SJSA1 (cell line): ENCODE measurements around the gene IER3IP1. TPM values are rescaled to one million over a fixed set of nuclear protein-coding genes. Genes with fewer than 3 reads are reported as not detected.

Source experiments
- DNase-seq, 2 experiments: peaks; one replicate each; pipeline ENCODE4 v3.0.0-alpha.2; 2015 to 2020; ENCODE audit warnings: low spot score in 2 of 2, low read depth in 1 of 2
- H3K27ac ChIP-seq: fragments of 250-450 bp; sonication (Bioruptor Pico); 2 replicates; pipeline ENCODE4 v1.5.1; 2020; ENCODE audit warnings: mild to moderate bottlenecking, moderate library complexity
- H3K27me3 ChIP-seq: fragments of 250-450 bp; sonication (Bioruptor Pico); replicated peaks from 2 replicates; pipeline ENCODE4 v1.5.1; 2020; ENCODE audit warnings: mild to moderate bottlenecking, moderate library complexity
- H3K36me3 ChIP-seq: fragments of 250-450 bp; sonication (Bioruptor Pico); 2 replicates; pipeline ENCODE4 v1.5.1; 2020; ENCODE audit warnings: mild to moderate bottlenecking
- H3K4me1 ChIP-seq: fragments of 250-450 bp; sonication (Bioruptor Pico); replicated peaks from 2 replicates; pipeline ENCODE4 v1.6.1; 2021; ENCODE audit warnings: mild to moderate bottlenecking
- H3K4me3 ChIP-seq: fragments of 250-450 bp; sonication (Bioruptor Pico); 2 replicates; pipeline ENCODE4 v1.5.1; 2020; ENCODE audit warnings: mild to moderate bottlenecking
- H3K9me3 ChIP-seq: fragments of 250-450 bp; sonication (Bioruptor Pico); replicated peaks from 2 replicates; pipeline ENCODE4 v1.5.1; 2020; ENCODE audit warnings: mild to moderate bottlenecking
- total RNA-seq: library from RNA; depleted of rRNA; stranded (reverse); fragments of >200 nt; shearing (Covaris generic); gene quantifications from 2 replicates; pipeline ENCODE4 v1.2.3, GENCODE V29; 2014

The IER3IP1 gene
- total RNA-seq, 1 experiment from 2014 or later = 45.3 TPM

GRCh38 chr18:47146206-47146605 lies 30.0 kb downstream of the IER3IP1 start:
- peaks cover 4% of the 10 kb centered on the region for H3K36me3 ChIP-seq
- H3K4me1 ChIP-seq = peaks cover 9% of the 10 kb centered on the region
- H3K4me3 ChIP-seq = no peak overlapping the region
- no peak overlapping the region for H3K27ac ChIP-seq
- no peak for DNase-seq
- H3K27me3 ChIP-seq = no peaks in the 10 kb centered on the region
- H3K9me3 ChIP-seq = no peaks in the 10 kb centered on the region

- peaks cover 4% of the 10 kb centered on the region for H3K36me3 ChIP-seq
- no peak overlapping the region for H3K4me3 ChIP-seq
- no peak for DNase-seq
- H3K9me3 ChIP-seq = no peaks in the 10 kb centered on the region
- H3K27ac ChIP-seq = no peak overlapping the region
- H3K27me3 ChIP-seq = no peaks in the 10 kb centered on the region
- H3K4me1 ChIP-seq = no peaks in the 10 kb centered on the region
Observed at GRCh38 chr18:47143899-47144485, 32.2 kb downstream of the IER3IP1 start.

GRCh38 chr18:47143153-47143552 lies 33.0 kb downstream of the IER3IP1 start:
- no peaks in the 10 kb centered on the region for H3K4me1 ChIP-seq
- no peak for DNase-seq
- H3K4me3 ChIP-seq = no peak overlapping the region
- H3K27ac ChIP-seq = no peak overlapping the region
- no peaks in the 10 kb centered on the region for H3K27me3 ChIP-seq
- H3K9me3 ChIP-seq = no peaks in the 10 kb centered on the region
- peaks cover 4% of the 10 kb centered on the region for H3K36me3 ChIP-seq

GRCh38 chr18:47141289-47141688 lies 34.9 kb downstream of the IER3IP1 start:
- Histone ChIP-seq H3K27ac (no peak overlapping the region), H3K4me3 (no peak overlapping the region)

GRCh38 chr18:47121146-47121545 lies 55.0 kb downstream of the IER3IP1 start:
- no peaks in the 10 kb centered on the region for H3K9me3 ChIP-seq
- no peak overlapping the region for H3K27ac ChIP-seq
- no peaks in the 10 kb centered on the region for H3K27me3 ChIP-seq
- no peak for DNase-seq
- H3K4me1 ChIP-seq = no peaks in the 10 kb centered on the region
- peaks cover 18% of the 10 kb centered on the region for H3K36me3 ChIP-seq
- no peak overlapping the region for H3K4me3 ChIP-seq

More at GRCh38 chr18:47141289-47141688, 34.9 kb downstream of the IER3IP1 start:
- no peak for DNase-seq
- Histone ChIP-seq H3K4me1 (no peaks in the 10 kb centered on the region), H3K36me3 (peaks cover 4% of the 10 kb centered on the region), H3K27me3 (no peaks in the 10 kb centered on the region), H3K9me3 (no peaks in the 10 kb centered on the region)

GRCh38 chr18:47120428-47120827 lies 55.7 kb downstream of the IER3IP1 start:
- Histone ChIP-seq H3K9me3 (no peaks in the 10 kb centered on the region), H3K4me1 (no peaks in the 10 kb centered on the region), H3K27me3 (no peaks in the 10 kb centered on the region), H3K4me3 (no peak overlapping the region), H3K27ac (no peak overlapping the region), H3K36me3 (peaks cover 20% of the 10 kb centered on the region)
- no peak for DNase-seq

GRCh38 chr18:47118981-47119380 lies 57.2 kb downstream of the IER3IP1 start:
- no peak for DNase-seq
- no peaks in the 10 kb centered on the region for H3K9me3 ChIP-seq
- peaks cover 26% of the 10 kb centered on the region for H3K36me3 ChIP-seq
- H3K4me3 ChIP-seq = no peak overlapping the region
- H3K27ac ChIP-seq = no peak overlapping the region
- H3K27me3 ChIP-seq = no peaks in the 10 kb centered on the region
- no peaks in the 10 kb centered on the region for H3K4me1 ChIP-seq

- DNase-seq = no peak
- H3K4me3 ChIP-seq = no peak overlapping the region
Observed at GRCh38 chr18:47115205-47115604, 61.0 kb downstream of the IER3IP1 start.

GRCh38 chr18:47113796-47114540 lies 62.2 kb downstream of the IER3IP1 start:
- Histone ChIP-seq H3K27me3 (no peaks in the 10 kb centered on the region), H3K36me3 (peaks cover 36% of the 10 kb centered on the region), H3K27ac (no peak overlapping the region), H3K4me1 (no peaks in the 10 kb centered on the region), H3K4me3 (no peak overlapping the region), H3K9me3 (no peaks in the 10 kb centered on the region)
- no peak for DNase-seq

More at GRCh38 chr18:47115205-47115604, 61.0 kb downstream of the IER3IP1 start:
- Histone ChIP-seq H3K9me3 (no peaks in the 10 kb centered on the region), H3K27me3 (no peaks in the 10 kb centered on the region), H3K27ac (no peak overlapping the region), H3K36me3 (peaks cover 40% of the 10 kb centered on the region), H3K4me1 (no peaks in the 10 kb centered on the region)

GRCh38 chr18:47110492-47111274 lies 65.5 kb downstream of the IER3IP1 start:
- no peaks in the 10 kb centered on the region for H3K9me3 ChIP-seq
- no peaks in the 10 kb centered on the region for H3K27me3 ChIP-seq
- no peak overlapping the region for H3K4me3 ChIP-seq
- DNase-seq = no peak
- H3K36me3 ChIP-seq = peaks cover 39% of the 10 kb centered on the region
- no peak overlapping the region for H3K27ac ChIP-seq
- no peaks in the 10 kb centered on the region for H3K4me1 ChIP-seq

GRCh38 chr18:47109720-47110119 lies 66.4 kb downstream of the IER3IP1 start:
- no peak overlapping the region for H3K27ac ChIP-seq
- H3K4me1 ChIP-seq = no peaks in the 10 kb centered on the region
- no peak for DNase-seq
- no peak overlapping the region for H3K4me3 ChIP-seq
- no peaks in the 10 kb centered on the region for H3K27me3 ChIP-seq
- H3K9me3 ChIP-seq = no peaks in the 10 kb centered on the region
- peaks cover 34% of the 10 kb centered on the region for H3K36me3 ChIP-seq

- H3K4me3 ChIP-seq = no peak overlapping the region
- peaks cover 34% of the 10 kb centered on the region for H3K36me3 ChIP-seq
- no peaks in the 10 kb centered on the region for H3K27me3 ChIP-seq
- DNase-seq = no peak
- H3K9me3 ChIP-seq = no peaks in the 10 kb centered on the region
- H3K27ac ChIP-seq = no peak overlapping the region
- H3K4me1 ChIP-seq = no peaks in the 10 kb centered on the region
Observed at GRCh38 chr18:47108998-47109405, 67.2 kb downstream of the IER3IP1 start.

GRCh38 chr18:47108373-47108772 lies 67.8 kb downstream of the IER3IP1 start:
- H3K36me3 ChIP-seq = peaks cover 34% of the 10 kb centered on the region
- H3K27me3 ChIP-seq = no peaks in the 10 kb centered on the region
- no peaks in the 10 kb centered on the region for H3K9me3 ChIP-seq
- no peak overlapping the region for H3K4me3 ChIP-seq
- DNase-seq = no peak
- no peak overlapping the region for H3K27ac ChIP-seq
- H3K4me1 ChIP-seq = no peaks in the 10 kb centered on the region
